Activated CD4-positive, alpha-beta T cell treated with anti-CD3 and anti-CD28 coated beads, Interleukin-2, amount 10 ng/mL, durations not matched to agents 7 days and 5 days (primary cell): ENCODE measurements around the gene KDM1A. TPM values are rescaled to one million over a fixed set of nuclear protein-coding genes. Genes with fewer than 3 reads are reported as not detected.

ENCODE experiments used
- CTCF ChIA-PET: fragments of 350-600 bp; sonication (Branson Sonifier 250); formaldehyde crosslinking; loops from one replicate; lab custom pipeline; 2021; ENCODE audit warnings: antibody characterized with exemption; lab: Charles Lee
- POLR2A ChIA-PET: fragments of 350-600 bp; sonication (Branson Sonifier 250); formaldehyde crosslinking; loops from one replicate; lab custom pipeline; 2021; ENCODE audit warnings: antibody characterized with exemption; lab: Charles Lee
- DNase-seq: peaks from one replicate; pipeline ENCODE4 v3.0.0-alpha.2; 2020
- H3K27ac Mint-ChIP-seq: one replicate; pipeline ENCODE4 v1.8.0; 2021; ENCODE audit warnings: mild to moderate bottlenecking, moderate library complexity, mixed read lengths
- H3K27me3 Mint-ChIP-seq: one replicate; pipeline ENCODE4 v1.8.0; 2021; ENCODE audit warnings: mixed read lengths
- H3K36me3 Mint-ChIP-seq: one replicate; pipeline ENCODE4 v1.8.0; 2021; ENCODE audit warnings: low read depth, mixed read lengths
- H3K4me1 Mint-ChIP-seq: one replicate; pipeline ENCODE4 v1.8.0; 2021; ENCODE audit warnings: mixed read lengths
- H3K4me3 Mint-ChIP-seq: one replicate; pipeline ENCODE4 v1.8.0; 2021; ENCODE audit warnings: mild to moderate bottlenecking, moderate library complexity, mixed read lengths
- H3K9me3 Mint-ChIP-seq: one replicate; pipeline ENCODE4 v1.8.0; 2021; ENCODE audit warnings: mixed read lengths
- total RNA-seq, 2 experiments: library from RNA; stranded (reverse); gene quantifications; one replicate each; pipeline ENCODE4 v1.2.3, GENCODE V29; 2021

The KDM1A gene
- total RNA-seq, 2 experiments from 2014 or later, result 54.9 to 55.0 TPM

DNA sequence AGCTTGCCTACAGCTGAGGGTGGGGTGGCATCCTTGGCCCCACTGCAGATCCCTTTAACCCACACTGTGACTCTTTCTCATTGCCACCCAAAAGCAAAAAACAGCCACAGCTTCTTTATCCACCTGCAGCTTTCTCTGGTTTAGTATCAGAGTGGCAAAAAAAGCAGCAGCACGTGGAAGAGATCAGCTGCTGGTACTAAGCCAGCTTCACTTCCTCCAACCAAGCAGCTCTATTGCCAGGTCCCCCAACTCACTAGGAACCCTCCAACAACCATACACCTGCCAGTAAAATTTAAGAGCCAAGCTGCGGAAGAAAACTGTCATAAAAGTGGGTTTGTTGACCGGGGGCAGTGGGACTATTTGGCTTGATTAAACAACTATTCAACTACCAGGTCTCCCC is 66.4 kb downstream of the KDM1A start:
- Mint-ChIP-seq H3K27ac (no peak overlapping the region), H3K4me3 (no peak overlapping the region), H3K36me3 (peaks cover 30% of the 10 kb centered on the region), H3K9me3 (no peaks in the 10 kb centered on the region), H3K27me3 (no peaks in the 10 kb centered on the region), H3K4me1 (no peaks in the 10 kb centered on the region)
- CTCF ChIA-PET, result interaction anchor here (1.1 kb wide), 1 partner anchor 98 kb away, joined by 3 read pairs; no protein-coding TSS in a partner anchor
- POLR2A ChIA-PET, result no interaction called here
- no peak for DNase-seq

DNA sequence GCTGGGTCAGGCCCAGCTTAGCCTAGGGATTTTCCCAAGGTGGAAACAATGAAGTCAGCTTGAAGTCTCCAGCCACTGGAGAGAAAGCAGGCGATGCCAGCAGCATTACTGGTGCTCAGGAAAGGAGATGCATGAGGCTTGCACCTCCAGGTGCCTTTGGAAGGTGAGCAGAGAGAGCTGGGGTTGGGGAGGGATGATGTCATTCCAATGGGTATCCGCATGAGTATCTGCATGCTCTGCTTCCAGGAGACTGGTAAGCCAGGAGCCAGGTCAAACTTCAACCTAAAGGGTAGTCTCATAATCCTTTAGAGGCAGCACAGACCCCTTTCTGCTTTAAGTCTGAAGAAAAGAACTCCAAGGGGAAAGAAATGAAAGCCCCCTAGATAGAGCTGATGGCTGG is 68.8 kb downstream of the KDM1A start:
- no peak for DNase-seq
- Mint-ChIP-seq H3K27me3 (no peaks in the 10 kb centered on the region), H3K4me1 (no peaks in the 10 kb centered on the region), H3K4me3 (no peak overlapping the region), H3K36me3 (peaks cover 23% of the 10 kb centered on the region), H3K9me3 (no peaks in the 10 kb centered on the region), H3K27ac (no peak overlapping the region)
- ChIA-PET CTCF (interaction anchor here (0.7 to 1.6 kb wide), 3 partner anchors 9 to 97 kb away, joined by 3 to 4 read pairs (median 3); no protein-coding TSS in a partner anchor), POLR2A (no interaction called here)

DNA sequence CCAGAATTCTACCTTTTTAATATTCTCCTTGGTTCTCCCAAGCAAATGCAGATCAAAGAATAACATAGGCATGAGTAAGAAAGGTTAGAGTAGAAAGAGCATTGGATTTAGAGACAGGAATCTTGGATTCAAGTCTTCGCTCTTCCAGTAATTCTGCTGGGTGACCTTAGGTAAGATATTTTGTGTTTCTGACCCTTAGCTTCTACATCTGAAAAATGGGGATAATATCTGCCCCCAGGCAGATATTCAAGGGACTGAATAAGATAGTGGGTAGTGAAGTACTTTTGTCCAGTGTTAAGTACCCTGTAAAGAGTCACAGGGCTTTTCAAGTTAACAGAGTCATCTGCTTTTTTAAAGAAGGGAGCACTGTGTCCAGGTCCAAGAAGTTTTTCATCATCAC is 70.8 kb downstream of the KDM1A start:
- Mint-ChIP-seq H3K36me3 (peaks cover 23% of the 10 kb centered on the region), H3K4me3 (no peak overlapping the region), H3K9me3 (no peaks in the 10 kb centered on the region), H3K27ac (no peak overlapping the region), H3K27me3 (no peaks in the 10 kb centered on the region), H3K4me1 (no peaks in the 10 kb centered on the region)
- ChIA-PET CTCF (interaction anchor here (0.7 to 2.8 kb wide), 3 partner anchors 9 to 94 kb away, joined by 3 to 9 read pairs (median 7); no protein-coding TSS in a partner anchor), POLR2A (no interaction called here)
- DNase-seq, result no peak

DNA sequence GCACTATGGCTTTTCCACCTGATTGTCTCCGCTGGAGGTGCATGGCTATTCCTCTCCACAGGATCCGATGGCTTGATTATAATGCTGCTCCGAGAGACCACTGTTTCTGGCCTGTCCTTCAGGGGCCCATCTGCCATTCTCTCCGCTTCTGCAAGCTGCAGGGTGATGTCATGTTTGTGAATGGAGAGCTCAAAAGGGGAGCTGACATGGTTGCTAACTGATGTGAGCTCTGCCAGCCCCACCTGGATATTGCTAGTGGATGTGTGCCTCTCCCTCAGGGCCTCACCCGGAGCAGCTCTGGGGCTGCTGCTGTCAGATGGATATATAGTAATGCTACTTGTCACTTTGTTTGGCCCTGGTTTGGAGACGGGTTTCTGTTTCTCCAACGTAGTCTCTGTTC is 72.3 kb downstream of the KDM1A start:
- no peaks in the 10 kb centered on the region for H3K27me3 Mint-ChIP-seq
- no peaks in the 10 kb centered on the region for H3K4me1 Mint-ChIP-seq
- POLR2A ChIA-PET, result no interaction called here
- CTCF ChIA-PET, result interaction anchor here (0.9 to 2.8 kb wide), 2 partner anchors 30 to 93 kb away, joined by 4 to 9 read pairs; no protein-coding TSS in a partner anchor
- no peaks in the 10 kb centered on the region for H3K9me3 Mint-ChIP-seq
- H3K4me3 Mint-ChIP-seq, result no peak overlapping the region
- no peak for DNase-seq
- peaks cover 18% of the 10 kb centered on the region for H3K36me3 Mint-ChIP-seq
- no peak overlapping the region for H3K27ac Mint-ChIP-seq

DNA sequence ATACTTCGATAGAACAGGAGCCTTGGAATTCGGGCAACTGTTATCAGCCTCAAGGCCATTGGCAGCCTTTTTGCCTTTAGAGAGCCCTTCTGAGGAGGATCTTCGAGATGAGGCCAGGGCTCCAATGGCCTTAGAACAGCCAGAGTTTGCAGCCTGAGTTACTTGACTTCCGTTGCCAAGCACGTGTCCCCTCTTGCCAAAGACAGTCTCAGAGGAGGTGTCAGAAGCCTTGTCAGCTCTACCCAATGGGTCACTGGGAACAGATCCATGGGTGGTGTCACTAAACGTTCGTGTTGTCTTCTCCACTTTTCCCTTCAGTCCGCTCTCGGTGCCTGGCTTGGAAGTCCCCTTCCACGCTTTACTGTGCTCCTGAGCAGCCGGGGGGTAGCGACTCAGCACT is 73.2 kb downstream of the KDM1A start:
- no peak for DNase-seq
- Mint-ChIP-seq H3K36me3 (peaks cover 17% of the 10 kb centered on the region), H3K9me3 (no peaks in the 10 kb centered on the region), H3K27ac (no peak overlapping the region), H3K4me3 (no peak overlapping the region), H3K4me1 (no peaks in the 10 kb centered on the region), H3K27me3 (no peaks in the 10 kb centered on the region)
- CTCF ChIA-PET, result interaction anchor here (0.9 to 9.1 kb wide), 4 partner anchors 31 to 124 kb away, joined by 3 to 137 read pairs (median 6); no protein-coding TSS in a partner anchor
- POLR2A ChIA-PET, result interaction anchor here (0.7 kb wide), 1 partner anchor 12 kb away, joined by 4 read pairs; no protein-coding TSS in a partner anchor

DNA sequence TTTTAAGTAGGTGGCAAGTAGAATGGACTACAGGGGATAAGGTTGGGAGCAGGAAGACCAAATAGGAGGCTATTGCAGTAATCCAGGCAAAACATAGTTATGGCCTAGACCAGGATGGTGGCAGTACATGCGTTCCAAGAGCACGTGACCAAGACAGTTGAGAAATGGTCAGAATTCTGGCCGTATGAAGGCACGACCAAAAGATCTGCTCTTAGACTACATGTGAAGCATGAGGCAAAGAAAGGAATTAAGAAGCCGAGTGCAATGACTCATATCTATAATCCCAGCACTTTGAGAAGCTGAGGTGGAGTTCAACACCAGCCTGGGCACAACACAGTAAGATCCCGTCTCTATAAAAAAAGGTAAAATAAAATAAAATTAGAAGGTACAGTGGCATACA is 78.0 kb downstream of the KDM1A start:
- peaks cover 11% of the 10 kb centered on the region for H3K36me3 Mint-ChIP-seq
- POLR2A ChIA-PET, result no interaction called here
- peaks cover 31% of the 10 kb centered on the region for H3K4me1 Mint-ChIP-seq

DNA sequence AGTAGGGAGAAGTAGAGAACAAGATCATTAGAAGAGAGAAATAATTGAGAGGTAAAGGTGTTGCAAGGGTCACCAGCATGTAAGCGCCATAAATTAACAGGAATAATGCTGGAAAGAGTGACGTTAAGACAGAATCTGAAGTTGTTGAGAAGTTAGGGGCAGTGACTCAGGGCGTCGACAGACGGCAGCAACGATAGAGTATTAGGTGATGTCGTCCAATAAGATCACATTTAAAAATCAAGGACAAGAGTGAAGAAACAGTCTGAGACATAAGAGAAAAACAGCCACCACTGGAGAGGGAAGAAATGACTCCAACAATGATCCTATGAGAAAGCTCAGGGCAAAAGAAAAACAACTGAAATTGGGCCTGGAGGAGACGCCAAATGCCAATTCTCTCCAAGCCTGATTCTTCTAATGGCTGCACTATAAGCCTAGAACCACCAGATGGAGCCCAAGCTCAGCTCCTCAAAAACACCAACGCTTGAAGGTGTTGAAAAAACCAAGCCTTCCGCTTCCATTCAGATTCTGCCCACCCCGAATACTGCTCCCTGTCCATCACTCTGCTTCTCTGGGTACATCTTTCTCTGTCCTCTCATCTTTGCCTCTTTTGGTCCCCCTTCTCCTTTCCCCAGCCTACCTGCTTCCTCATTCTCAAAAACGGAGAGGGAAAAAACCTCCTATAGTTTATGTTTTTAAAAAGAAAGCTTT is 79.3 kb downstream of the KDM1A start:
- H3K27ac Mint-ChIP-seq, result no peak overlapping the region
- H3K36me3 Mint-ChIP-seq, result peaks cover 9% of the 10 kb centered on the region
- ChIA-PET CTCF (interaction anchor here (0.6 to 9.1 kb wide), 16 partner anchors 9 to 196 kb away, joined by 3 to 137 read pairs (median 4); no protein-coding TSS in a partner anchor), POLR2A (interaction anchor here (1.3 kb wide), 1 partner anchor 86 kb away, joined by 6 read pairs; no protein-coding TSS in a partner anchor)
- H3K4me3 Mint-ChIP-seq, result no peak overlapping the region
- no peaks in the 10 kb centered on the region for H3K9me3 Mint-ChIP-seq
- H3K4me1 Mint-ChIP-seq, result peaks cover 42% of the 10 kb centered on the region
- no peaks in the 10 kb centered on the region for H3K27me3 Mint-ChIP-seq
- peak; percentile 71 for DNase-seq

More for the DNA sequence above, 78.0 kb downstream of the KDM1A start:
- H3K4me3 Mint-ChIP-seq, result no peak overlapping the region
- no peaks in the 10 kb centered on the region for H3K27me3 Mint-ChIP-seq
- H3K9me3 Mint-ChIP-seq, result no peaks in the 10 kb centered on the region
- CTCF ChIA-PET, result interaction anchor here (1.4 to 9.1 kb wide), 2 partner anchors 87 to 97 kb away, joined by 3 to 137 read pairs; no protein-coding TSS in a partner anchor
- H3K27ac Mint-ChIP-seq, result no peak overlapping the region
- no peak for DNase-seq

DNA sequence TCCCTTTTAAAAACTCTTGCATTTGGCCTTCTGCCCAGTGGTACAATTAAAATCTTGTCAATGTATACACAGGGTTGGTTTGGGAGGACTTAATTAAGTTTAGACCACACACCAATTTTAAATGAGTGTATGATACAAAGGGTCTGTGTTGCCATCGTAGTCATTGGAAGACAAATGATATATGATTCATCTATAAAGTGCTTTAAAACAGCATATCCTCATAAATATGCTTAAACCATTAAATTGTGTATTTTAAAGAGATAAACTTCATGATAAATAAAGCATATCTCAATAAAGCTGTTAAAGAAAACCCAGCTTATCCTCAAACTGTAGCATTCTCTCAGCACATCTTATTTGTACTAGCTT is 79.9 kb downstream of the KDM1A start:
- no peak overlapping the region for H3K4me3 Mint-ChIP-seq

DNA sequence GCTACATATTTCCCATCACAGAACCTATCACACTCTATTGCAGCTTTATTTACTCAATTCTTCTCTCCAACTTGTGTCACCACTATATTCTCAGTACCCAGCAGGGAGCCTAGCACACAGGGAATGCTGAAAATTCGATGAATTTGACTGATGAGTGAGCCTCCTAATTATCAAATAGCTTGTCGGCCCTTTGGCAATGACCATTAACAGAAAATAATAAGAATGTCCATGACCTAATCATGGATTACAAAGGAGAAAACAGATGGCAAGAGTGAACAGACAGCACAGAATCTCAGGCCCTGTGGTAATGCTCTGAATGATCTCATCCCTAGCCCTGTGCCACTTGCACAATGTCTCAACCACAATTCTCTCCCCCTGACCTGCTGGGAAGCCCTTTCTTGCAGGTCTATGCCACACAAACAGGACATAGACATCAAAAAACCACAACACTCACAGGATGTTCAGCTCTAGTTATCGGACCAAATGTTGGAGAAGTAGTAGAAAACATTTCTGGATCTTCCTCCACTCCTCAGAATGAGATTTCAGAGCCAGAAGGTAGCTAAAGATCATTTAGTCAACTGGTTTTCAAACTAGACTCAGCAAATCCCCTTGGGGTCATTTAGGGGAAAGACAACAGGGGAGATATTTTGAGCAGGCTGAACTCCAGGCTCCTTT is 80.9 kb downstream of the KDM1A start:
- peaks cover 44% of the 10 kb centered on the region for H3K4me1 Mint-ChIP-seq
- peaks cover 7% of the 10 kb centered on the region for H3K36me3 Mint-ChIP-seq
- peak overlapping the region; percentile 19 for H3K27ac Mint-ChIP-seq
- no peaks in the 10 kb centered on the region for H3K27me3 Mint-ChIP-seq
- ChIA-PET CTCF (interaction anchor here (0.6 to 9.1 kb wide), 11 partner anchors 10 to 234 kb away, joined by 3 to 137 read pairs (median 5); no protein-coding TSS in a partner anchor), POLR2A (no interaction called here)
- peak; percentile 51 for DNase-seq
- no peaks in the 10 kb centered on the region for H3K9me3 Mint-ChIP-seq
- H3K4me3 Mint-ChIP-seq, result no peak overlapping the region

More for the DNA sequence above, 79.9 kb downstream of the KDM1A start:
- Mint-ChIP-seq H3K27me3 (no peaks in the 10 kb centered on the region), H3K4me1 (peaks cover 42% of the 10 kb centered on the region), H3K36me3 (peaks cover 5% of the 10 kb centered on the region), H3K27ac (no peak overlapping the region), H3K9me3 (no peaks in the 10 kb centered on the region)
- no peak for DNase-seq
- ChIA-PET POLR2A (interaction anchor here (1.3 kb wide), 1 partner anchor 85 kb away, joined by 6 read pairs; no protein-coding TSS in a partner anchor), CTCF (interaction anchor here (0.6 to 9.1 kb wide), 16 partner anchors 9 to 195 kb away, joined by 3 to 137 read pairs (median 4); no protein-coding TSS in a partner anchor)

DNA sequence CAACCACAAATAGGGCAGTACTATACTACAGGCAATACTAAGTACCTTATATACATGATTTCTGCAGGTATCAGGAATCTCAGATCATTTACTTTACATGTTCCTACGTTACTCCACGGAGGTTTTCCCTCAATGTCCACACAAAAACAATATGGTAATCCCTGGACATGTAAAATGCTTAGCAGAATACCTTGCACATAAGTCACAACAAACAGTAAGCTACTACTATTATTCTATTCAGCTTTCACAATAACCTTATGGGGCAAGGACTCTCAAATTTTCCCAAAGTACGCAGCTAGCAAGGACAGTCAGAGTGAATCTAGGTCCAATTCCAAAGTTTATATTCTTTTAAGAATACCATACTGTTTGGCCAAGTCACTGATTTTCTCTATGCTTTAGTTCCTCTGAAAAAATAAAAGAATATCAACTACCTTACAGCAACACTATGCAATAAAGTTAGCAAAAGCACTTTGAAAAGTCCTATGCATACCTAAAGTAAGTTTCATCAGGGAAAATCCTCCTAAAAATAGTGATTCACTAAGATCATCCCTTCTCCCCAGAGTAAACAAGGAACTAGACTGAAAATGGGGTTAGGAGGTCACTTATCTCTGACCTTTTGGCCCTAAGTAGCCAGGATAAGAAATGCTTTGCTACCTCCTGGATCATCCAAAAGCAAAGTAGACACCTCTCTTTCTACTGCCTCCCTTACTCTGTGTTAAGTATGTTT is 82.0 kb downstream of the KDM1A start:
- H3K4me1 Mint-ChIP-seq, result peaks cover 44% of the 10 kb centered on the region
- no peaks in the 10 kb centered on the region for H3K9me3 Mint-ChIP-seq
- no peak overlapping the region for H3K4me3 Mint-ChIP-seq
- ChIA-PET CTCF (interaction anchor here (0.7 to 9.1 kb wide), 6 partner anchors 9 to 83 kb away, joined by 3 to 137 read pairs (median 4); no protein-coding TSS in a partner anchor), POLR2A (no interaction called here)
- no peak overlapping the region for H3K27ac Mint-ChIP-seq
- H3K27me3 Mint-ChIP-seq, result no peaks in the 10 kb centered on the region
- peaks cover 7% of the 10 kb centered on the region for H3K36me3 Mint-ChIP-seq
- DNase-seq, result no peak

DNA sequence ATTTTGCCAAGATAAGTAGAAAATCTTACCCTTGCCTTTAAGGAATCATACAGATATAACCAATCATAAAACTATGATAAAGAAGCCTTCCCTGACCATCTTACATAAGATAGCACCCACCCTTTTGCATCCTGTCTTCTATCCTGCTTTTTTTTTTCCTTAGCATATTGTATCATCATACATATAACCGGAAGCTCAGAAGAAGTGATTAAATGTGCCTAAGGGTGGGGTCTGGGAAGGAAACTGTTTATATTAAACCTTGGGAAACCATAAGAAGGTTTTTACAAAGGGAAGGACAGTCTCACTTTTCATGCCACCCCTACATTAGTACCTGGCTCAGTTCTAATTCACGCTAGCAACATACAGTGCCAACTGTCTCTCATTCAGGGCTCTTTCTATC is 82.6 kb downstream of the KDM1A start:
- Mint-ChIP-seq H3K27ac (peak overlapping the region; percentile 48), H3K4me1 (peaks cover 44% of the 10 kb centered on the region), H3K9me3 (no peaks in the 10 kb centered on the region), H3K36me3 (peaks cover 10% of the 10 kb centered on the region), H3K27me3 (no peaks in the 10 kb centered on the region), H3K4me3 (no peak overlapping the region)
- DNase-seq, result no peak
- ChIA-PET POLR2A (no interaction called here), CTCF (interaction anchor here (0.7 to 9.1 kb wide), 6 partner anchors 10 to 82 kb away, joined by 3 to 137 read pairs (median 7); no protein-coding TSS in a partner anchor)

DNA sequence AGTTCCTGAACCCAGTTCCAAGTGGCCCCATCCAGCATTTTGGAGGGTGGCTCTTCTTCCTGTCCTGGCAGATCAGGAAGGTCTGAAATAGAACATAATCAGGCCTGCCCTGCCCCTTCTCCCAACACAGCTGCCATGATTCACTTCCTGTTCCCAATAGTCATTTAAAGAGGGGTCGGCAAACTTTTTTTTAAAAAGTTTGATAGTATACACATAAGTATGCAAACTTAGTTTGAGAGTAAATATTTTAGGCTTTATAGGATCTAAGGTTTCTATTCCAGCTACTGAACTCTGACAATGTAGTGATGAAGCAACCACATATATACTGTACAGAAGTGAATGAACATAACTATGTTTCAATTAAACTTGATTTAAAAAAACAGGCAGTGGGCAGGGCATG is 83.0 kb downstream of the KDM1A start:
- Mint-ChIP-seq H3K9me3 (no peaks in the 10 kb centered on the region), H3K36me3 (peaks cover 10% of the 10 kb centered on the region), H3K27ac (peak overlapping the region; percentile 48), H3K4me3 (no peak overlapping the region), H3K27me3 (no peaks in the 10 kb centered on the region), H3K4me1 (peaks cover 44% of the 10 kb centered on the region)
- ChIA-PET CTCF (interaction anchor here (0.6 to 2.4 kb wide), 9 partner anchors 9 to 1982 kb away, joined by 3 to 31 read pairs (median 4); no protein-coding TSS in a partner anchor), POLR2A (no interaction called here)
- DNase-seq, result no peak
